Measurements from ENCODE around the gene TERB1. TPM values are rescaled to one million over a fixed set of nuclear protein-coding genes. Genes with fewer than 3 reads are reported as not detected.

Gene TERB1, protein sequence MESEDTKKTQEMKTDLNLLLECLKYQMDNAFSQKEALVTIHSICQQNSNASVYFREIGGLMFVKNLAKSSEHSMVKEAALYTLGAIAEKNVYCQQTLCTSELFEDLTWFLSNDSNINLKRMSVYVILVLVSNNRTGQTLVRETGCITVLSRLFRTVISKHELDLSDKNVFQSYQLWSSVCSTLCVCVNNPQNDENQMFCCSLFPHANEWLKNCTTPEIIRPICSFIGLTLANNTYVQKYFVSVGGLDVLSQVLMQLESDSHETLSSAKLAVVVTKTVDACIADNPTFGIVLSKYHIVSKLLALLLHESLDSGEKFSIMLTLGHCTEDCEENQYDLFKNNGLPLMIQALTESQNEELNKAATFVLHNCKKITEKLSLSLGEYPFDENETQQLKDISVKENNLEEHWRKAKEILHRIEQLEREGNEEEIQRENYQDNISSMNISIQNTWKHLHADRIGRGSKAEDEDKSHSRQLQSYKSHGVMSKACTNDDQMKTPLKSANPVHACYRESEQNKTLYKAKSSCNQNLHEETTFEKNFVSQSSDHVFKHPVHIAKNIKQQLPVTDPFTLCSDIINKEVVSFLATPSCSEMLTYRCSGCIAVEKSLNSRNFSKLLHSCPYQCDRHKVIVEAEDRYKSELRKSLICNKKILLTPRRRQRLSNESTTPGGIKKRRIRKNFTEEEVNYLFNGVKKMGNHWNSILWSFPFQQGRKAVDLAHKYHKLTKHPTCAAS
- 0.10 TPM for total RNA-seq (ENCODE audit: unreplicated experiment)
- long read RNA-seq = 0 reads

- no peak within 1 kb of the TSS for H3K27ac Mint-ChIP-seq (ENCODE audit: unreplicated experiment)
- no peak for DNase-seq (ENCODE audit: low spot score)
- H3K4me3 Mint-ChIP-seq (ENCODE audit: unreplicated experiment) = no peak within 1 kb of the TSS
Observed at GRCh38 chr16:66801320-66802105, at the start of gene TERB1. TSS of gene TERB1 (minus strand) at chr16:66801584. CDS start at chr16:66796798, 4,786 bp downstream.

GRCh38 chr16:66850115-66850815 lies 48.9 kb upstream of the TERB1 start:
- no peaks in the 10 kb centered on the region for H3K9me3 Mint-ChIP-seq (ENCODE audit: unreplicated experiment)
- TF ChIP-seq, protein P1, sequence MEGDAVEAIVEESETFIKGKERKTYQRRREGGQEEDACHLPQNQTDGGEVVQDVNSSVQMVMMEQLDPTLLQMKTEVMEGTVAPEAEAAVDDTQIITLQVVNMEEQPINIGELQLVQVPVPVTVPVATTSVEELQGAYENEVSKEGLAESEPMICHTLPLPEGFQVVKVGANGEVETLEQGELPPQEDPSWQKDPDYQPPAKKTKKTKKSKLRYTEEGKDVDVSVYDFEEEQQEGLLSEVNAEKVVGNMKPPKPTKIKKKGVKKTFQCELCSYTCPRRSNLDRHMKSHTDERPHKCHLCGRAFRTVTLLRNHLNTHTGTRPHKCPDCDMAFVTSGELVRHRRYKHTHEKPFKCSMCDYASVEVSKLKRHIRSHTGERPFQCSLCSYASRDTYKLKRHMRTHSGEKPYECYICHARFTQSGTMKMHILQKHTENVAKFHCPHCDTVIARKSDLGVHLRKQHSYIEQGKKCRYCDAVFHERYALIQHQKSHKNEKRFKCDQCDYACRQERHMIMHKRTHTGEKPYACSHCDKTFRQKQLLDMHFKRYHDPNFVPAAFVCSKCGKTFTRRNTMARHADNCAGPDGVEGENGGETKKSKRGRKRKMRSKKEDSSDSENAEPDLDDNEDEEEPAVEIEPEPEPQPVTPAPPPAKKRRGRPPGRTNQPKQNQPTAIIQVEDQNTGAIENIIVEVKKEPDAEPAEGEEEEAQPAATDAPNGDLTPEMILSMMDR (IDR thresholded peaks at IDR 0.05; ENCODE audit: unreplicated experiment) = no peak
- no peak overlapping the region for H3K27ac Mint-ChIP-seq (ENCODE audit: unreplicated experiment)
- H3K4me1 Mint-ChIP-seq (ENCODE audit: unreplicated experiment) = peaks cover 2% of the 10 kb centered on the region
- no peak for DNase-seq (ENCODE audit: low spot score)
- H3K4me3 Mint-ChIP-seq (ENCODE audit: unreplicated experiment) = no peak overlapping the region
- peaks cover 11% of the 10 kb centered on the region for H3K27me3 Mint-ChIP-seq (ENCODE audit: unreplicated experiment)
- H3K36me3 Mint-ChIP-seq (ENCODE audit: low read depth, unreplicated experiment) = no peaks in the 10 kb centered on the region

More at GRCh38 chr16:66801320-66802105, at the start of gene TERB1:
- Mint-ChIP-seq H3K9me3 (ENCODE audit: unreplicated experiment) (no peaks in the 10 kb centered on the region), H3K4me1 (ENCODE audit: unreplicated experiment) (no peaks in the 10 kb centered on the region), H3K27me3 (ENCODE audit: unreplicated experiment) (no peaks in the 10 kb centered on the region), H3K36me3 (ENCODE audit: low read depth, unreplicated experiment) (peaks cover 11% of the 10 kb centered on the region)
- TF ChIP-seq, protein P1 (IDR thresholded peaks at IDR 0.05; ENCODE audit: unreplicated experiment) = no peak

DNA sequence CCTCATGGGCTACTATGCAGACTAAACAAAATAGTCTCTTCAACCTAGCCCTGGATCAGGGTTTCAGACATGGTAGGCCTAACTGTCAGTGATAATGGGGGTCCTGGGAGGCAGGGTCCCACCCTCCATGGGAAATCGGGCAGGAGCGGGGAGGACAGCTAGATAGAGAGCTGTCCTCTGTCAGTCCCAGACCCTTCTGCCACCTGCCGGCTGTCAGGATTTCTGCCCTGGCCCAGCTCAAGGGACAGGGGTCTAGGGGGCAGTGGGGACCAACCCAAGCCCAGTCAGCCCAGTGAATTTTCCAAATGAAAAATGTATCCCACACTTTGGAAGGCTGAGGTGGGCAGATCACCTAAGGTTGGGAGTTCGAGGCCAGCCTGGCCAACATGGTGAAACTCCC lies 48.2 kb upstream of the TERB1 start:
- no peaks in the 10 kb centered on the region for H3K36me3 Mint-ChIP-seq (ENCODE audit: low read depth, unreplicated experiment)
- H3K27ac Mint-ChIP-seq (ENCODE audit: unreplicated experiment) = no peak overlapping the region
- no peak for DNase-seq (ENCODE audit: low spot score)
- TF ChIP-seq, protein P1 (IDR thresholded peaks at IDR 0.05; ENCODE audit: unreplicated experiment) = no peak
- H3K4me1 Mint-ChIP-seq (ENCODE audit: unreplicated experiment) = peaks cover 2% of the 10 kb centered on the region
- no peak overlapping the region for H3K4me3 Mint-ChIP-seq (ENCODE audit: unreplicated experiment)
- peaks cover 12% of the 10 kb centered on the region for H3K27me3 Mint-ChIP-seq (ENCODE audit: unreplicated experiment)
- no peaks in the 10 kb centered on the region for H3K9me3 Mint-ChIP-seq (ENCODE audit: unreplicated experiment)

GRCh38 chr16:66849021-66849420 lies 47.6 kb upstream of the TERB1 start:
- Mint-ChIP-seq H3K4me3 (ENCODE audit: unreplicated experiment) (no peak overlapping the region), H3K36me3 (ENCODE audit: low read depth, unreplicated experiment) (no peaks in the 10 kb centered on the region), H3K4me1 (ENCODE audit: unreplicated experiment) (peaks cover 2% of the 10 kb centered on the region), H3K9me3 (ENCODE audit: unreplicated experiment) (no peaks in the 10 kb centered on the region), H3K27ac (ENCODE audit: unreplicated experiment) (no peak overlapping the region), H3K27me3 (ENCODE audit: unreplicated experiment) (peaks cover 12% of the 10 kb centered on the region)
- TF ChIP-seq, protein P1 (IDR thresholded peaks at IDR 0.05; ENCODE audit: unreplicated experiment) = no peak
- no peak for DNase-seq (ENCODE audit: low spot score)
